ENCODE measurements around the gene PHACTR4.

PHACTR4 gene

DNA sequence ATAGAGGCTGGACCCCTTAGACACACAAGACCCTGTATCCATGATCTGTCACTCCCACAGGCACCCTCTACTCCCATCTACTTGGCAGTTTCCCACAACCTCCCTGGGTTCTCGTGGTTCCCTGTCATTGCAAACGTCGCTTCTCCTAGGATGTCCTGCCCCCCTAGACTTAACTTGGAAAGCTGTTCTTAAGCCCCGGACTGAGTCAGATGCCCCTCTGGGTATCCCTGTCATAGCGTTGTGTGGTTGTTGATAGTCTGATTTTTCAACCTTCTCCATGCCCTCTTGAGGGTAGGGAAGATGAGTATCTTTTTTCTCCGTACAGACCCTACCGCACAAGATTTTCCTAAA lies 148.1 kb downstream of the PHACTR4 start (continued):
- TF ChIP-seq, protein P1, sequence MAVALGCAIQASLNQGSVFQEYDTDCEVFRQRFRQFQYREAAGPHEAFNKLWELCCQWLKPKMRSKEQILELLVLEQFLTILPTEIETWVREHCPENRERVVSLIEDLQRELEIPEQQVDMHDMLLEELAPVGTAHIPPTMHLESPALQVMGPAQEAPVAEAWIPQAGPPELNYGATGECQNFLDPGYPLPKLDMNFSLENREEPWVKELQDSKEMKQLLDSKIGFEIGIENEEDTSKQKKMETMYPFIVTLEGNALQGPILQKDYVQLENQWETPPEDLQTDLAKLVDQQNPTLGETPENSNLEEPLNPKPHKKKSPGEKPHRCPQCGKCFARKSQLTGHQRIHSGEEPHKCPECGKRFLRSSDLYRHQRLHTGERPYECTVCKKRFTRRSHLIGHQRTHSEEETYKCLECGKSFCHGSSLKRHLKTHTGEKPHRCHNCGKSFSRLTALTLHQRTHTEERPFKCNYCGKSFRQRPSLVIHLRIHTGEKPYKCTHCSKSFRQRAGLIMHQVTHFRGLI (tag by site-specific recombination; IDR thresholded peaks at IDR 0.05) = no peak
- TF ChIP-seq ZNF133 (tag by site-specific recombination; IDR thresholded peaks at IDR 0.05) (no peak), KLF8 (tag by site-specific recombination; IDR thresholded peaks at IDR 0.05) (no peak), SP7 (tag by site-specific recombination; IDR thresholded peaks at IDR 0.05) (no peak), TRIM28 (IDR thresholded peaks at IDR 0.05; ENCODE audit: borderline replicate concordance, low read length) (no peak), KLF16 (tag by site-specific recombination; IDR thresholded peaks at IDR 0.05) (no peak), HOXC10 (CRISPR knock-in tag; IDR thresholded peaks at IDR 0.05) (no peak), ZNF341 (tag by site-specific recombination; IDR thresholded peaks at IDR 0.05; ENCODE audit: low read depth) (peak; percentile 74), SALL2 (tag by site-specific recombination; IDR thresholded peaks at IDR 0.05; ENCODE audit: borderline replicate concordance) (no peak), ZNF335 (tag by site-specific recombination; conservative IDR thresholded peaks at IDR 0.05) (no peak; the same call in none of the 2 replicates), KLF1 (tag by site-specific recombination; IDR thresholded peaks at IDR 0.05) (no peak), ZNF626 (tag by site-specific recombination; IDR thresholded peaks at IDR 0.05) (no peak), GLIS1 (tag by site-specific recombination; IDR thresholded peaks at IDR 0.05) (peak; percentile 42), ZNF600 (tag by site-specific recombination; IDR thresholded peaks at IDR 0.05) (peak; percentile 74), ZNF707 (tag by site-specific recombination; IDR thresholded peaks at IDR 0.05) (no peak), ZNF324 (tag by site-specific recombination; IDR thresholded peaks at IDR 0.05) (no peak), ZNF501 (tag by site-specific recombination; IDR thresholded peaks at IDR 0.05) (0 out of 2 replicates have a peak, but pooled peaks have one; percentile 49), ZFP3 (tag by site-specific recombination; IDR thresholded peaks at IDR 0.05; ENCODE audit: low read depth) (no peak), ZNF558 (tag by site-specific recombination; IDR thresholded peaks at IDR 0.05) (0 out of 2 replicates have a peak, but pooled peaks have one; percentile 10), ZBTB21 (tag by site-specific recombination; IDR thresholded peaks at IDR 0.05) (no peak), ZNF521 (tag by site-specific recombination; IDR thresholded peaks at IDR 0.05) (no peak), ZNF560 (tag by site-specific recombination; IDR thresholded peaks at IDR 0.05; ENCODE audit: borderline replicate concordance) (no peak), ZBTB17 (tag by site-specific recombination; IDR thresholded peaks at IDR 0.05) (no peak), ZNF19 (tag by site-specific recombination; IDR thresholded peaks at IDR 0.05; ENCODE audit: low read depth) (no peak), ZNF623 (tag by site-specific recombination; IDR thresholded peaks at IDR 0.05) (no peak), ZNF24 (tag by site-specific recombination; IDR thresholded peaks at IDR 0.05) (peak; percentile 48; the same call in 1 of the 2 replicates)
- TF ChIP-seq, protein P2, sequence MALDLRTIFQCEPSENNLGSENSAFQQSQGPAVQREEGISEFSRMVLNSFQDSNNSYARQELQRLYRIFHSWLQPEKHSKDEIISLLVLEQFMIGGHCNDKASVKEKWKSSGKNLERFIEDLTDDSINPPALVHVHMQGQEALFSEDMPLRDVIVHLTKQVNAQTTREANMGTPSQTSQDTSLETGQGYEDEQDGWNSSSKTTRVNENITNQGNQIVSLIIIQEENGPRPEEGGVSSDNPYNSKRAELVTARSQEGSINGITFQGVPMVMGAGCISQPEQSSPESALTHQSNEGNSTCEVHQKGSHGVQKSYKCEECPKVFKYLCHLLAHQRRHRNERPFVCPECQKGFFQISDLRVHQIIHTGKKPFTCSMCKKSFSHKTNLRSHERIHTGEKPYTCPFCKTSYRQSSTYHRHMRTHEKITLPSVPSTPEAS (tag by site-specific recombination; IDR thresholded peaks at IDR 0.05) = peak; percentile 19; the same call in 1 of the 2 replicates
- TF ChIP-seq, protein P3, sequence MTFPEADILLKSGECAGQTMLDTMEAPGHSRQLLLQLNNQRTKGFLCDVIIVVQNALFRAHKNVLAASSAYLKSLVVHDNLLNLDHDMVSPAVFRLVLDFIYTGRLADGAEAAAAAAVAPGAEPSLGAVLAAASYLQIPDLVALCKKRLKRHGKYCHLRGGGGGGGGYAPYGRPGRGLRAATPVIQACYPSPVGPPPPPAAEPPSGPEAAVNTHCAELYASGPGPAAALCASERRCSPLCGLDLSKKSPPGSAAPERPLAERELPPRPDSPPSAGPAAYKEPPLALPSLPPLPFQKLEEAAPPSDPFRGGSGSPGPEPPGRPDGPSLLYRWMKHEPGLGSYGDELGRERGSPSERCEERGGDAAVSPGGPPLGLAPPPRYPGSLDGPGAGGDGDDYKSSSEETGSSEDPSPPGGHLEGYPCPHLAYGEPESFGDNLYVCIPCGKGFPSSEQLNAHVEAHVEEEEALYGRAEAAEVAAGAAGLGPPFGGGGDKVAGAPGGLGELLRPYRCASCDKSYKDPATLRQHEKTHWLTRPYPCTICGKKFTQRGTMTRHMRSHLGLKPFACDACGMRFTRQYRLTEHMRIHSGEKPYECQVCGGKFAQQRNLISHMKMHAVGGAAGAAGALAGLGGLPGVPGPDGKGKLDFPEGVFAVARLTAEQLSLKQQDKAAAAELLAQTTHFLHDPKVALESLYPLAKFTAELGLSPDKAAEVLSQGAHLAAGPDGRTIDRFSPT (tag by site-specific recombination; IDR thresholded peaks at IDR 0.05) = 0 out of 2 replicates have a peak, but pooled peaks have one; percentile 18
- TF ChIP-seq, protein P4, sequence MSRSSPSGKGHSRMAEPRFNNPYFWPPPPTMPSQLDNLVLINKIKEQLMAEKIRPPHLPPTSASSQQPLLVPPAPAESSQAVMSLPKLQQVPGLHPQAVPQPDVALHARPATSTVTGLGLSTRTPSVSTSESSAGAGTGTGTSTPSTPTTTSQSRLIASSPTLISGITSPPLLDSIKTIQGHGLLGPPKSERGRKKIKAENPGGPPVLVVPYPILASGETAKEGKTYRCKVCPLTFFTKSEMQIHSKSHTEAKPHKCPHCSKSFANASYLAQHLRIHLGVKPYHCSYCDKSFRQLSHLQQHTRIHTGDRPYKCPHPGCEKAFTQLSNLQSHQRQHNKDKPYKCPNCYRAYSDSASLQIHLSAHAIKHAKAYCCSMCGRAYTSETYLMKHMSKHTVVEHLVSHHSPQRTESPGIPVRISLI (tag by site-specific recombination; IDR thresholded peaks at IDR 0.05) = no peak
- TF ChIP-seq, protein P5, sequence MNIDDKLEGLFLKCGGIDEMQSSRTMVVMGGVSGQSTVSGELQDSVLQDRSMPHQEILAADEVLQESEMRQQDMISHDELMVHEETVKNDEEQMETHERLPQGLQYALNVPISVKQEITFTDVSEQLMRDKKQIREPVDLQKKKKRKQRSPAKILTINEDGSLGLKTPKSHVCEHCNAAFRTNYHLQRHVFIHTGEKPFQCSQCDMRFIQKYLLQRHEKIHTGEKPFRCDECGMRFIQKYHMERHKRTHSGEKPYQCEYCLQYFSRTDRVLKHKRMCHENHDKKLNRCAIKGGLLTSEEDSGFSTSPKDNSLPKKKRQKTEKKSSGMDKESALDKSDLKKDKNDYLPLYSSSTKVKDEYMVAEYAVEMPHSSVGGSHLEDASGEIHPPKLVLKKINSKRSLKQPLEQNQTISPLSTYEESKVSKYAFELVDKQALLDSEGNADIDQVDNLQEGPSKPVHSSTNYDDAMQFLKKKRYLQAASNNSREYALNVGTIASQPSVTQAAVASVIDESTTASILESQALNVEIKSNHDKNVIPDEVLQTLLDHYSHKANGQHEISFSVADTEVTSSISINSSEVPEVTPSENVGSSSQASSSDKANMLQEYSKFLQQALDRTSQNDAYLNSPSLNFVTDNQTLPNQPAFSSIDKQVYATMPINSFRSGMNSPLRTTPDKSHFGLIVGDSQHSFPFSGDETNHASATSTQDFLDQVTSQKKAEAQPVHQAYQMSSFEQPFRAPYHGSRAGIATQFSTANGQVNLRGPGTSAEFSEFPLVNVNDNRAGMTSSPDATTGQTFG (tag by site-specific recombination; IDR thresholded peaks at IDR 0.05; ENCODE audit: borderline replicate concordance) = no peak
- TF ChIP-seq, protein P6, sequence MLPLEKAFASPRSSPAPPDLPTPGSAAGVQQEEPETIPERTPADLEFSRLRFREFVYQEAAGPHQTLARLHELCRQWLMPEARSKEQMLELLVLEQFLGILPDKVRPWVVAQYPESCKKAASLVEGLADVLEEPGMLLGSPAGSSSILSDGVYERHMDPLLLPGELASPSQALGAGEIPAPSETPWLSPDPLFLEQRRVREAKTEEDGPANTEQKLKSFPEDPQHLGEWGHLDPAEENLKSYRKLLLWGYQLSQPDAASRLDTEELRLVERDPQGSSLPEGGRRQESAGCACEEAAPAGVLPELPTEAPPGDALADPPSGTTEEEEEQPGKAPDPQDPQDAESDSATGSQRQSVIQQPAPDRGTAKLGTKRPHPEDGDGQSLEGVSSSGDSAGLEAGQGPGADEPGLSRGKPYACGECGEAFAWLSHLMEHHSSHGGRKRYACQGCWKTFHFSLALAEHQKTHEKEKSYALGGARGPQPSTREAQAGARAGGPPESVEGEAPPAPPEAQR (tag by site-specific recombination; IDR thresholded peaks at IDR 0.05) = no peak
- TF ChIP-seq, protein P7, sequence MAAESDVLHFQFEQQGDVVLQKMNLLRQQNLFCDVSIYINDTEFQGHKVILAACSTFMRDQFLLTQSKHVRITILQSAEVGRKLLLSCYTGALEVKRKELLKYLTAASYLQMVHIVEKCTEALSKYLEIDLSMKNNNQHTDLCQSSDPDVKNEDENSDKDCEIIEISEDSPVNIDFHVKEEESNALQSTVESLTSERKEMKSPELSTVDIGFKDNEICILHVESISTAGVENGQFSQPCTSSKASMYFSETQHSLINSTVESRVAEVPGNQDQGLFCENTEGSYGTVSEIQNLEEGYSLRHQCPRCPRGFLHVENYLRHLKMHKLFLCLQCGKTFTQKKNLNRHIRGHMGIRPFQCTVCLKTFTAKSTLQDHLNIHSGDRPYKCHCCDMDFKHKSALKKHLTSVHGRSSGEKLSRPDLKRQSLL (tag by site-specific recombination; IDR thresholded peaks at IDR 0.05) = no peak

All from HEK293 (cell line).